Measurements from ENCODE around the gene ANKRD7. TPM values are rescaled to one million over a fixed set of nuclear protein-coding genes. Genes with fewer than 3 reads are reported as not detected.
"Not testable (repeated sequence)": the region's sequence is repeated elsewhere in the genome, so short reads cannot be mapped to it uniquely, and the experiment has no call there.

Gene ANKRD7
- total RNA-seq, 1 donor from 2014 or later, result 1.1 TPM

GRCh38 chr7:118233799-118234198, 9.3 kb downstream of the ANKRD7 start:
- intact Hi-C loops (cut with micrococcal nuclease), result no loop called here
- TF ChIP-seq CTCF (IDR thresholded peaks at IDR 0.05; ENCODE audit: borderline replicate concordance), result no peak
- no peak for DNase-seq
- Histone ChIP-seq H3K4me1 (no peaks in the 10 kb centered on the region), H3K9me3 (replicated peaks) (no peaks in the 10 kb centered on the region), H3K27ac (replicated peaks) (no peak overlapping the region), H3K4me3 (no peak overlapping the region), H3K27me3 (ENCODE audit: low read depth) (no peaks in the 10 kb centered on the region), H3K36me3 (no peaks in the 10 kb centered on the region)

- Histone ChIP-seq H3K27me3 (ENCODE audit: low read depth) (no peaks in the 10 kb centered on the region), H3K4me3 (no peak overlapping the region), H3K9me3 (replicated peaks) (peaks cover 2% of the 10 kb centered on the region), H3K27ac (replicated peaks) (no peak overlapping the region), H3K4me1 (no peaks in the 10 kb centered on the region), H3K36me3 (no peaks in the 10 kb centered on the region)
- intact Hi-C loops (cut with micrococcal nuclease), result no loop called here
- no peak for DNase-seq
- no peak for TF ChIP-seq CTCF (IDR thresholded peaks at IDR 0.05; ENCODE audit: borderline replicate concordance)
Observed at GRCh38 chr7:118239014-118239413, 14.5 kb downstream of the ANKRD7 start.

GRCh38 chr7:118240320-118240719, 15.8 kb downstream of the ANKRD7 start:
- H3K4me1 ChIP-seq; H3K27ac ChIP-seq (replicated peaks); intact Hi-C loops (cut with micrococcal nuclease): not testable (repeated sequence)

GRCh38 chr7:118243695-118244094, 19.2 kb downstream of the ANKRD7 start:
- no peak for TF ChIP-seq CTCF (IDR thresholded peaks at IDR 0.05; ENCODE audit: borderline replicate concordance)
- Histone ChIP-seq H3K27me3 (ENCODE audit: low read depth) (no peaks in the 10 kb centered on the region), H3K9me3 (replicated peaks) (peaks cover 8% of the 10 kb centered on the region), H3K4me1 (no peaks in the 10 kb centered on the region), H3K4me3 (no peak overlapping the region), H3K27ac (replicated peaks) (no peak overlapping the region), H3K36me3 (no peaks in the 10 kb centered on the region)
- intact Hi-C loops (cut with micrococcal nuclease), result no loop called here
- DNase-seq, result no peak

More at GRCh38 chr7:118240320-118240719, 15.8 kb downstream of the ANKRD7 start:
- H3K27me3 ChIP-seq (ENCODE audit: low read depth); H3K4me3 ChIP-seq; DNase-seq; H3K36me3 ChIP-seq; H3K9me3 ChIP-seq (replicated peaks): not testable (repeated sequence)

GRCh38 chr7:118245267-118246040, 20.9 kb downstream of the ANKRD7 start:
- H3K27ac ChIP-seq (replicated peaks), result no peak overlapping the region
- no peaks in the 10 kb centered on the region for H3K4me1 ChIP-seq
- no peak for DNase-seq
- H3K4me3 ChIP-seq, result no peak overlapping the region
- TF ChIP-seq CTCF (IDR thresholded peaks at IDR 0.05; ENCODE audit: borderline replicate concordance), result no peak
- intact Hi-C loops (cut with micrococcal nuclease), result no loop called here
- peaks cover 5% of the 10 kb centered on the region for H3K9me3 ChIP-seq (replicated peaks)
- no peaks in the 10 kb centered on the region for H3K36me3 ChIP-seq
- no peaks in the 10 kb centered on the region for H3K27me3 ChIP-seq (ENCODE audit: low read depth)

- H3K4me3 ChIP-seq, result no peak overlapping the region
- TF ChIP-seq CTCF (IDR thresholded peaks at IDR 0.05; ENCODE audit: borderline replicate concordance), result no peak
- no peak for DNase-seq
- H3K9me3 ChIP-seq (replicated peaks), result peaks cover 5% of the 10 kb centered on the region
- no peaks in the 10 kb centered on the region for H3K36me3 ChIP-seq
- intact Hi-C loops (cut with micrococcal nuclease), result no loop called here
- H3K27me3 ChIP-seq (ENCODE audit: low read depth), result no peaks in the 10 kb centered on the region
- H3K27ac ChIP-seq (replicated peaks), result no peak overlapping the region
- no peaks in the 10 kb centered on the region for H3K4me1 ChIP-seq
Observed at GRCh38 chr7:118250860-118251494, 26.5 kb downstream of the ANKRD7 start.

Measured in left ventricle myocardium inferior (tissue), 1 donor.